Measurements from ENCODE around the gene ANKRD11.
"Not testable (repeated sequence)": the region's sequence is repeated elsewhere in the genome, so short reads cannot be mapped to it uniquely, and the experiment has no call there.

ANKRD11 gene

GRCh38 chr16:89308391-89309333 lies 181.7 kb downstream of the ANKRD11 start:
- DNase-seq = no peak

GRCh38 chr16:89307421-89307805 lies 182.9 kb downstream of the ANKRD11 start:
- DNase-seq = no peak

- not testable (repeated sequence) for DNase-seq
These were observed 183.6 kb downstream of the ANKRD11 start for GRCh38 chr16:89306457-89307420.

GRCh38 chr16:89304941-89305705 lies 185.2 kb downstream of the ANKRD11 start:
- DNase-seq = no peak

GRCh38 chr16:89304181-89304851 lies 186.0 kb downstream of the ANKRD11 start:
- no peak for DNase-seq

GRCh38 chr16:89303617-89304016 lies 186.7 kb downstream of the ANKRD11 start:
- no peak for DNase-seq

- no peak for DNase-seq
These were observed 189.4 kb downstream of the ANKRD11 start for GRCh38 chr16:89300976-89301360.

GRCh38 chr16:89300311-89300975 lies 189.9 kb downstream of the ANKRD11 start:
- no peak for DNase-seq

GRCh38 chr16:89299357-89300111 lies 190.8 kb downstream of the ANKRD11 start:
- DNase-seq = not testable (repeated sequence)

GRCh38 chr16:89298623-89299225 lies 191.6 kb downstream of the ANKRD11 start:
- DNase-seq = no peak

GRCh38 chr16:89297910-89298545 lies 192.3 kb downstream of the ANKRD11 start:
- DNase-seq = no peak

GRCh38 chr16:89297156-89297874 lies 193.0 kb downstream of the ANKRD11 start:
- DNase-seq = no peak

GRCh38 chr16:89295915-89296314 lies 194.4 kb downstream of the ANKRD11 start:
- no peak for DNase-seq

- DNase-seq = no peak
These were observed 195.1 kb downstream of the ANKRD11 start for GRCh38 chr16:89295071-89295900.

- no peak for DNase-seq
These were observed 195.9 kb downstream of the ANKRD11 start for GRCh38 chr16:89294486-89294885.

GRCh38 chr16:89293276-89294143 lies 196.9 kb downstream of the ANKRD11 start:
- DNase-seq = no peak

- no peak for DNase-seq
These were observed 197.8 kb downstream of the ANKRD11 start for GRCh38 chr16:89292443-89293078.
